ENCODE results near the gene STRBP. TPM values are rescaled to one million over a fixed set of nuclear protein-coding genes. Genes with fewer than 3 reads are reported as not detected.
A peak's percentile ranks its signal among the peaks of the same experiment; 100 is the strongest.

The STRBP gene
- total RNA-seq, 1 donor from 2014 or later = 17.3 TPM

DNA sequence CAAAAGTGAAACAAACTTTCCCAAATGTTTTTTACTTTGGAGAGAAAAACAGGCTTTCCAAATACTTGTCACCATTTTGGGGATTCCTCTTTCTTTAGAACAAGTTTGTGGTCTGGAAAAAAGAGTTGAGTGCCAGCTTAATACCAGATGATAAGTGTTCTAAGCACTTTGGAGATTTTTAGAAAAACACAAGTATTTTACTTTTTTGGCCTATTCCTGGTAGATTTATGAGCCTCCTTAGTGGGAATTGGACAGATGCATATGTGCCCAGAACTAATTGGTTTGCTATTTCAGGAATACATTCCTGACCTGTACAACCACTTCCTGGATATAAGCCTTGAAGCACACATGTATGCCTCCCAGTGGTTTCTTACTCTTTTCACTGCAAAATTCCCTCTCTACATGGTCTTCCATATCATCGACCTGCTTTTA, 194.4 kb downstream of the STRBP start:
- no peaks in the 10 kb centered on the region for H3K9me3 Mint-ChIP-seq (ENCODE audit: unreplicated experiment)
- TF ChIP-seq, protein P1, sequence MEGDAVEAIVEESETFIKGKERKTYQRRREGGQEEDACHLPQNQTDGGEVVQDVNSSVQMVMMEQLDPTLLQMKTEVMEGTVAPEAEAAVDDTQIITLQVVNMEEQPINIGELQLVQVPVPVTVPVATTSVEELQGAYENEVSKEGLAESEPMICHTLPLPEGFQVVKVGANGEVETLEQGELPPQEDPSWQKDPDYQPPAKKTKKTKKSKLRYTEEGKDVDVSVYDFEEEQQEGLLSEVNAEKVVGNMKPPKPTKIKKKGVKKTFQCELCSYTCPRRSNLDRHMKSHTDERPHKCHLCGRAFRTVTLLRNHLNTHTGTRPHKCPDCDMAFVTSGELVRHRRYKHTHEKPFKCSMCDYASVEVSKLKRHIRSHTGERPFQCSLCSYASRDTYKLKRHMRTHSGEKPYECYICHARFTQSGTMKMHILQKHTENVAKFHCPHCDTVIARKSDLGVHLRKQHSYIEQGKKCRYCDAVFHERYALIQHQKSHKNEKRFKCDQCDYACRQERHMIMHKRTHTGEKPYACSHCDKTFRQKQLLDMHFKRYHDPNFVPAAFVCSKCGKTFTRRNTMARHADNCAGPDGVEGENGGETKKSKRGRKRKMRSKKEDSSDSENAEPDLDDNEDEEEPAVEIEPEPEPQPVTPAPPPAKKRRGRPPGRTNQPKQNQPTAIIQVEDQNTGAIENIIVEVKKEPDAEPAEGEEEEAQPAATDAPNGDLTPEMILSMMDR (IDR thresholded peaks at IDR 0.05) = peak; percentile 23
- no peaks in the 10 kb centered on the region for H3K27me3 Mint-ChIP-seq (ENCODE audit: unreplicated experiment)
- H3K36me3 Mint-ChIP-seq (ENCODE audit: unreplicated experiment) = peaks cover 49% of the 10 kb centered on the region
- H3K4me3 Mint-ChIP-seq (ENCODE audit: unreplicated experiment) = peak overlapping the region; percentile 14
- DNase-seq (ENCODE audit: extremely low spot score, unreplicated experiment) = no peak
- peak overlapping the region; percentile 88 for H3K27ac Mint-ChIP-seq (ENCODE audit: unreplicated experiment)
- peaks cover 60% of the 10 kb centered on the region for H3K4me1 Mint-ChIP-seq (ENCODE audit: unreplicated experiment)

DNA sequence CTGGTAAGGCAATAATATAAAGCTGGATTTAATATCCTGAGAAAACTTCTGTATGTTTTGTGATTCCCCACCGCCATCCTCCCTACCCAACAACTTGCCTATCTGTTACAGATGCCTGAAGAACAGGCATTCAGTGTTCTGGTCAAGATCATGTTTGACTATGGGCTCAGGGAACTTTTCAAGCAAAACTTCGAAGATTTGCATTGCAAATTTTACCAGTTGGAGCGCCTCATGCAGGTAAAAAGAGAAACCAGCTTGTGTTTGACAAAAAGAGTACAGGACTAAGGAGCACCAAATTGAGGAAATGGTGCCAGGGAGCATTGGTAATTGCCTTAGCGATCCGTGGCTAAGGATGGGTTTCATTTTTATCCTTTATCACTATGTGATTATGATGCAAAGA, 194.9 kb downstream of the STRBP start:
- TF ChIP-seq, protein P1 (IDR thresholded peaks at IDR 0.05) = no peak
- no peak overlapping the region for H3K4me3 Mint-ChIP-seq (ENCODE audit: unreplicated experiment)
- peaks cover 66% of the 10 kb centered on the region for H3K4me1 Mint-ChIP-seq (ENCODE audit: unreplicated experiment)
- peaks cover 44% of the 10 kb centered on the region for H3K36me3 Mint-ChIP-seq (ENCODE audit: unreplicated experiment)
- no peaks in the 10 kb centered on the region for H3K27me3 Mint-ChIP-seq (ENCODE audit: unreplicated experiment)
- DNase-seq (ENCODE audit: extremely low spot score, unreplicated experiment) = no peak
- no peaks in the 10 kb centered on the region for H3K9me3 Mint-ChIP-seq (ENCODE audit: unreplicated experiment)
- peak overlapping the region; percentile 88 for H3K27ac Mint-ChIP-seq (ENCODE audit: unreplicated experiment)

DNA sequence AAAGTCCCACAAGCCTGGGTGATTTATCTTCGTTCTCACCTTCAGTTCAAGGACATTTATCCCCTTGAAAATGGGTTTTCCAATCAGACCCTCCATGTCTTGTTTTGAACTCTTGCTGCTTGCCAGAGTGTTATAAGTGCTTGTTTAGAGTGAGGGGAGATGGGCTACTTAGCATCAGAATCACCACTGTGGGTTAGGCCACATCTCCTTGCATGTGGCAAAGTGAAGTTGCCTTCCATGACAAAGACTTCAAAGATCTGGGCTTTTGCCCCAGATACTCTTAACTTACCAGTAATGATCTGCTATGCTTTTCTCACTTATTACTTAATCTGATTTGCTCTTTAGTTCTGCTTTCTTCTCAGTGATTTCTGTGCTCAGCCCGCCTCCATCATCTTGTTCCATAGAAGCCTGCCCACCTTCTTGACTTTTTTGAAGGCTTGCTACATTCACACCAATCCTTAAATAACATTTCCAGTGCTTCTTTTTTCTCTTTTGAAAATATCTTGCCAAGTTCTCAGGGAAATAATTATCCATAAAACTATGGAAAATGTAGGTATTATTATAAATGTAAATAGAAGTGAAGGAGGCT, 195.9 kb downstream of the STRBP start:
- DNase-seq (ENCODE audit: extremely low spot score, unreplicated experiment) = no peak
- Mint-ChIP-seq H3K4me3 (ENCODE audit: unreplicated experiment) (no peak overlapping the region), H3K27me3 (ENCODE audit: unreplicated experiment) (no peaks in the 10 kb centered on the region), H3K4me1 (ENCODE audit: unreplicated experiment) (peaks cover 75% of the 10 kb centered on the region), H3K27ac (ENCODE audit: unreplicated experiment) (peak overlapping the region; percentile 88), H3K36me3 (ENCODE audit: unreplicated experiment) (peaks cover 46% of the 10 kb centered on the region), H3K9me3 (ENCODE audit: unreplicated experiment) (no peaks in the 10 kb centered on the region)
- TF ChIP-seq, protein P1 (IDR thresholded peaks at IDR 0.05) = no peak

Other genes starting within 250 kb of the STRBP start
- gene GPR21, start 234.9 kb downstream of the STRBP start, total RNA-seq = 3.4 and 4.3 TPM in 2 replicates
- gene CRB2, start 87.6 kb upstream of the STRBP start, total RNA-seq = not detected in 2 replicates